SK-N-SH treated with all-trans-retinoic acid at 6 μM for 48 hours (cell line): Measurements from ENCODE around the gene NID1.

Experiments used
- ATAC-seq: fragments of 200-7000 bp; cut with Tn5 transposase; 3 replicates; pipeline ENCODE4 v1.9.1; 2020; ENCODE audit warnings: mild to moderate bottlenecking, moderate library complexity
- ARNTL ChIP-seq: fragments of 450-650 bp; formaldehyde crosslinking; IDR thresholded peaks from 2 replicates; pipeline ENCODE4 v1.5.0; 2020; ENCODE audit warnings: low read depth, mild to moderate bottlenecking, moderate library complexity, borderline replicate concordance
- CREB5 ChIP-seq: fragments of 250-450 bp; sonication (Bioruptor Pico); IDR thresholded peaks from 2 replicates; pipeline ENCODE4 v1.5.1; 2020; ENCODE audit warnings: low read depth, mild to moderate bottlenecking, moderate library complexity
- CSDC2 ChIP-seq: fragments of 250-450 bp; sonication (Bioruptor Pico); IDR thresholded peaks from 2 replicates; pipeline ENCODE4 v1.5.0; 2020; ENCODE audit warnings: mild to moderate bottlenecking, moderate library complexity
- ESRRG ChIP-seq: fragments of 250-450 bp; sonication (Bioruptor Pico); IDR thresholded peaks from 2 replicates; pipeline ENCODE4 v1.6.1; 2021; ENCODE audit warnings: mild to moderate bottlenecking
- GLIS3 ChIP-seq: fragments of 250-450 bp; sonication (Bioruptor Pico); IDR thresholded peaks from 2 replicates; pipeline ENCODE4 v1.5.0; 2020; ENCODE audit warnings: mild to moderate bottlenecking, moderate library complexity
- ISL1 ChIP-seq: fragments of 250-450 bp; sonication (Bioruptor Pico); IDR thresholded peaks from 2 replicates; pipeline ENCODE4 v2.1.2; 2022; ENCODE audit warnings: mild to moderate bottlenecking, moderate library complexity
- OSR1 ChIP-seq: fragments of 250-450 bp; sonication (Bioruptor Pico); IDR thresholded peaks from 2 replicates; pipeline ENCODE4 v1.8.0; 2022; ENCODE audit warnings: moderate library complexity, mild to moderate bottlenecking, inconsistent platforms
- PATZ1 ChIP-seq: fragments of 250-450 bp; sonication (Bioruptor Pico); IDR thresholded peaks from 2 replicates; pipeline ENCODE4 v1.8.0; 2020; ENCODE audit warnings: mild to moderate bottlenecking, moderate library complexity, borderline replicate concordance
- POU6F1 ChIP-seq: fragments of 250-450 bp; sonication (Bioruptor Pico); IDR thresholded peaks from 2 replicates; pipeline ENCODE4 v1.8.0; 2021; ENCODE audit warnings: low read depth, mild to moderate bottlenecking, moderate library complexity, borderline replicate concordance
- PPARA ChIP-seq: fragments of 250-450 bp; sonication (Bioruptor Pico); IDR thresholded peaks from 2 replicates; pipeline ENCODE4 v1.5.0; 2020; ENCODE audit warnings: mild to moderate bottlenecking, borderline replicate concordance
- RARB ChIP-seq: fragments of 250-450 bp; sonication (Bioruptor Pico); IDR thresholded peaks from 2 replicates; pipeline ENCODE4 v1.8.0; 2021; ENCODE audit warnings: mild to moderate bottlenecking, moderate library complexity
- TCF4 ChIP-seq: fragments of 250-450 bp; sonication (Bioruptor Pico); IDR thresholded peaks from 2 replicates; pipeline ENCODE4 v1.8.0; 2021; ENCODE audit warnings: mild to moderate bottlenecking, moderate library complexity, borderline replicate concordance
- TSHZ2 ChIP-seq: fragments of 250-450 bp; sonication (Bioruptor Pico); IDR thresholded peaks from 2 replicates; pipeline ENCODE4 v1.5.0; 2020; ENCODE audit warnings: mild to moderate bottlenecking, moderate library complexity
- ZC3H10 ChIP-seq: fragments of 250-450 bp; sonication (Bioruptor Pico); IDR thresholded peaks from 2 replicates; pipeline ENCODE4 v1.5.1; 2021; ENCODE audit warnings: mild to moderate bottlenecking, moderate library complexity
- ZFP3 ChIP-seq: fragments of 250-450 bp; sonication (Bioruptor Pico); IDR thresholded peaks from 2 replicates; pipeline ENCODE4 v1.5.0; 2020; ENCODE audit warnings: mild to moderate bottlenecking, moderate library complexity
- ZFP30 ChIP-seq: fragments of 450-650 bp; formaldehyde crosslinking; IDR thresholded peaks from 2 replicates; pipeline ENCODE4 v1.5.0; 2022; ENCODE audit warnings: mild to moderate bottlenecking, moderate library complexity
- ZNF565 ChIP-seq: fragments of 450-650 bp; formaldehyde crosslinking; conservative IDR thresholded peaks from 2 replicates; pipeline ENCODE4 v1.5.0; 2020; ENCODE audit warnings: low read depth, mild to moderate bottlenecking, moderate library complexity
- ZNF70 ChIP-seq: fragments of 450-650 bp; formaldehyde crosslinking; IDR thresholded peaks from 2 replicates; pipeline ENCODE4 v1.5.0; 2020; ENCODE audit warnings: mild to moderate bottlenecking, moderate library complexity

NID1 gene

GRCh38 chr1:235979716-235980333, 85.1 kb downstream of the NID1 start (continued):
- no peak for TF ChIP-seq TSHZ2 (CRISPR knock-in tag)
- TF ChIP-seq, all 23 proteins: peak for 0

GRCh38 chr1:235979176-235979575, 85.7 kb downstream of the NID1 start:
- TF ChIP-seq ISL1 (CRISPR knock-in tag) (no peak), TCF4 (CRISPR knock-in tag) (no peak), ZFP30 (no peak), PPARA (CRISPR knock-in tag) (no peak), CREB5 (CRISPR knock-in tag) (no peak), CSDC2 (CRISPR knock-in tag) (no peak), ZNF70 (no peak), OSR1 (CRISPR knock-in tag) (no peak), ZNF565 (CRISPR knock-in tag) (no peak), ARNTL (no peak)
- ATAC-seq, result no peak

GRCh38 chr1:235976490-235976889, 88.4 kb downstream of the NID1 start:
- ATAC-seq, result no peak
- TF ChIP-seq ARNTL (no peak), OSR1 (CRISPR knock-in tag) (no peak), RARB (CRISPR knock-in tag) (no peak), TCF4 (CRISPR knock-in tag) (no peak), POU6F1 (CRISPR knock-in tag) (no peak), PATZ1 (CRISPR knock-in tag) (no peak), PPARA (CRISPR knock-in tag) (no peak), ZNF70 (no peak), CREB5 (CRISPR knock-in tag) (no peak), ZC3H10 (CRISPR knock-in tag) (no peak), GLIS3 (CRISPR knock-in tag) (no peak), ZFP30 (no peak), ESRRG (no peak)

- TF ChIP-seq ZNF565 (CRISPR knock-in tag), result no peak
- TF ChIP-seq POU6F1 (CRISPR knock-in tag), result no peak
- no peak for TF ChIP-seq CSDC2 (CRISPR knock-in tag)
- TF ChIP-seq ZFP3 (CRISPR knock-in tag), result no peak
- no peak for ATAC-seq
Measured at GRCh38 chr1:235974616-235975015, 90.3 kb downstream of the NID1 start.
